HepG2 (cell line): ENCODE results near the gene HBEGF. TPM values are rescaled to one million over a fixed set of nuclear protein-coding genes. Genes with fewer than 3 reads are reported as not detected.

Experiments used
- AGO2 ChIP-seq: fragments of 200-400 bp; formaldehyde crosslinking; optimal IDR thresholded peaks from 2 replicates; pipeline ENCODE3; 2017; ENCODE audit warnings: mild to moderate bottlenecking, low read depth, low read length, moderate library complexity
- ATF5 ChIP-seq: sonication (generic); formaldehyde crosslinking; IDR thresholded peaks from 2 replicates; pipeline ENCODE4 v1.4.0; 2020; ENCODE audit warnings: mild to moderate bottlenecking, low read depth, missing genetic modification reagents
- HNF1A ChIP-seq, 2 experiments: sonication (generic) in 1 of 2; formaldehyde crosslinking in 1 of 2; IDR thresholded peaks; 2 replicates each; pipeline versions ENCODE4 v1.4.0 to v1.6.1; 2016 to 2020; ENCODE audit warnings: borderline replicate concordance in 1 of 2, low read depth in 1 of 2, mild to moderate bottlenecking in 1 of 2, missing genetic modification reagents in 1 of 2
- MNT ChIP-seq: fragments of 450-650 bp; IDR thresholded peaks from 2 replicates; pipeline ENCODE4 v1.6.1; 2016
- NFKBIZ ChIP-seq: IDR thresholded peaks from 2 replicates; pipeline ENCODE4 v1.6.1; 2018; ENCODE audit warnings: missing genetic modification reagents, missing compliant biosample characterization
- SALL2 ChIP-seq: sonication (generic); formaldehyde crosslinking; IDR thresholded peaks from 2 replicates; pipeline ENCODE4 v1.8.1; 2023; ENCODE audit warnings: mild to moderate bottlenecking, missing genetic modification reagents, inconsistent platforms
- ZNF207 ChIP-seq: fragments of 450-650 bp; IDR thresholded peaks from 2 replicates; pipeline ENCODE4 v1.6.1; 2016; ENCODE audit warnings: antibody characterized with exemption, borderline replicate concordance
- ZNF30 ChIP-seq: sonication (generic); formaldehyde crosslinking; IDR thresholded peaks from 2 replicates; pipeline ENCODE4 v1.5.0; 2020; ENCODE audit warnings: mild to moderate bottlenecking, missing genetic modification reagents
- ZNF614 ChIP-seq: IDR thresholded peaks from 2 replicates; pipeline ENCODE4 v1.6.1; 2018; ENCODE audit warnings: missing biosample characterization, missing genetic modification reagents, inconsistent platforms, borderline replicate concordance
- ZNF687 ChIP-seq: sonication (generic); formaldehyde crosslinking; IDR thresholded peaks from 2 replicates; pipeline ENCODE4 v1.5.1; 2020; ENCODE audit warnings: mild to moderate bottlenecking, missing genetic modification reagents, moderate library complexity
- polyA plus RNA-seq, 8 experiments: library from polyadenylated mRNA; depleted of rRNA in 3 of 8; stranded (reverse) in 7 of 8; unstranded in 1 of 8; fragments of >200 nt; fragmentation: Illumina TruSeq in 4 of 8; extraction: Trizol in 4 of 8; gene quantifications; 2 replicates each; pipeline versions ENCODE4 v1.2.1 to v1.2.3, GENCODE V29; 2011 to 2016; ENCODE audit warnings: low read depth in 4 of 8, missing spikeins in 1 of 8, mixed read lengths in 1 of 8; ENCODE audit not compliant: insufficient read depth in 1 of 8
- total RNA-seq, 5 experiments: library from RNA; depleted of rRNA; stranded (reverse); fragments of >200 nt; fragmentation: Illumina TruSeq; extraction: Trizol; gene quantifications; 2 replicates each; pipeline ENCODE4 v1.2.3, GENCODE V29; 2016; ENCODE audit warnings: low read depth in 1 of 5

HBEGF gene
- total and polyA plus RNA-seq, 2 of the 13 experiments (the other 11 are each of a cell fraction or from before 2014, with no cell fraction given) = 1.7 to 5.0 TPM

GRCh38 chr5:140363631-140364471 lies 17.4 kb upstream of the HBEGF start (continued):
- TF ChIP-seq HNF1A (IDR thresholded peaks at IDR 0.05; ENCODE audit: low read depth) (no peak), HNF1A (CRISPR knock-in tag; IDR thresholded peaks at IDR 0.05; ENCODE audit: borderline replicate concordance) (no peak), NFKBIZ (CRISPR knock-in tag) (no peak), ZNF207 (no peak), AGO2 (no peak), ATF5 (CRISPR knock-in tag) (no peak), ZNF614 (CRISPR knock-in tag) (0 out of 2 replicates have a peak, but pooled peaks have one; percentile 0), ZNF30 (no peak), ZNF687 (peak; percentile 35; the same call in 1 of the 2 replicates), MNT (no peak), SALL2 (CRISPR knock-in tag) (no peak)
